Tibial nerve (tissue), 3 donors: ENCODE measurements around the gene CDCA5.

Experiments used
- POLR2A ChIP-seq, 2 donors: fragments of 450-650 bp; IDR thresholded peaks; one replicate each; pipeline ENCODE4 v1.6.1; 2017; ENCODE audit warnings: antibody characterized with exemption in 2 of 2, mild to moderate bottlenecking in 2 of 2, moderate library complexity in 2 of 2
- TF ChIP-seq, protein P1 (sequence below), 5 experiments: fragments of 200-600 bp in 3 of 5; fragments of 450-650 bp in 2 of 5; sonication (generic) in 3 of 5; IDR thresholded peaks; one replicate each; pipeline ENCODE4 v1.5.1; 2016 to 2019; ENCODE audit warnings: antibody characterized with exemption in 5 of 5, mild to moderate bottlenecking in 3 of 5, moderate library complexity in 2 of 5

DNA sequence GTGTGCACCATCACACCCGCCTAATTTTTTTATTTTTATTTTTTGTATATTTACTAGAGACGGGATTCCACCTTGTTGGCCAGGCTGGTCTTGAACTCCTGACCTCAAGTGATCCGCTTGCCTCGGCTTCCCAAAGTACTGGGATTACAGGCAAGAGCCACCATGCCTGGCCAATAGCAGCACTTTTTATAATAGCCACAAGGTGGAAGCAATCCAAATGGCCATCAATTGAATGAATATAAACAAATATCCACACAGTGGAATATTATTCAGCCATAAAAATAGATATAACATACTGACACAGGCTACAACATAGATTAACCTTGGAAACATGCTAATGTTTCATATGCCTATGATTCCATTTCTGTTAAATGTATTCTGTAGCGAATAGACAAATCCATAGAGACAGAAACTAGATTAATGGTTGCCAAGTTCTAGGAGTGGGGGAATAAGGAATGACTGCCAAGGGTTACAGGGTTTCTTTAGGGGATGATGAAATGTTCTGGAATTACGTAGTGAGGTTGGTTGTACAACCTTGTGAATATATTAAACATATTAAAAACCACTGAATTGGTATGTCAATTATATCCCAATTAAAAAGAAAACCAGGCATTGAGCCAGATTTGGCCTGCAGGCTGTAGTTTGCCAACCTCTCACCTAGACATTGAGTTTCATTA, 17.0 kb upstream of the CDCA5 start:
- TF ChIP-seq, protein P1, sequence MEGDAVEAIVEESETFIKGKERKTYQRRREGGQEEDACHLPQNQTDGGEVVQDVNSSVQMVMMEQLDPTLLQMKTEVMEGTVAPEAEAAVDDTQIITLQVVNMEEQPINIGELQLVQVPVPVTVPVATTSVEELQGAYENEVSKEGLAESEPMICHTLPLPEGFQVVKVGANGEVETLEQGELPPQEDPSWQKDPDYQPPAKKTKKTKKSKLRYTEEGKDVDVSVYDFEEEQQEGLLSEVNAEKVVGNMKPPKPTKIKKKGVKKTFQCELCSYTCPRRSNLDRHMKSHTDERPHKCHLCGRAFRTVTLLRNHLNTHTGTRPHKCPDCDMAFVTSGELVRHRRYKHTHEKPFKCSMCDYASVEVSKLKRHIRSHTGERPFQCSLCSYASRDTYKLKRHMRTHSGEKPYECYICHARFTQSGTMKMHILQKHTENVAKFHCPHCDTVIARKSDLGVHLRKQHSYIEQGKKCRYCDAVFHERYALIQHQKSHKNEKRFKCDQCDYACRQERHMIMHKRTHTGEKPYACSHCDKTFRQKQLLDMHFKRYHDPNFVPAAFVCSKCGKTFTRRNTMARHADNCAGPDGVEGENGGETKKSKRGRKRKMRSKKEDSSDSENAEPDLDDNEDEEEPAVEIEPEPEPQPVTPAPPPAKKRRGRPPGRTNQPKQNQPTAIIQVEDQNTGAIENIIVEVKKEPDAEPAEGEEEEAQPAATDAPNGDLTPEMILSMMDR (IDR thresholded peaks at IDR 0.05), result no peak
- TF ChIP-seq POLR2A (IDR thresholded peaks at IDR 0.05), result no peak
